HTR-8/SVneo (cell line): ENCODE results near the gene UBE2V1.
A peak's percentile ranks its signal among the peaks of the same experiment; 100 is the strongest.
"Not testable (repeated sequence)": the region's sequence is repeated elsewhere in the genome, so short reads cannot be mapped to it uniquely, and the experiment has no call there.

ENCODE experiments used
- DNase-seq: peaks from one replicate; pipeline ENCODE4 v3.0.0; 2011; ENCODE audit warnings: low spot score, mixed read lengths; ENCODE audit not compliant: insufficient read length
- FAIRE-seq: peaks from 2 replicates; lab custom pipeline; 2011; peaks lifted over from hg19 to GRCh38; lab: Jason Lieb, UNC

UBE2V1 gene

GRCh38 chr20:50138479-50139393 is 25.8 kb upstream of the UBE2V1 start:
- FAIRE-seq (peak; percentile 66), DNase-seq (no peak)

DNA sequence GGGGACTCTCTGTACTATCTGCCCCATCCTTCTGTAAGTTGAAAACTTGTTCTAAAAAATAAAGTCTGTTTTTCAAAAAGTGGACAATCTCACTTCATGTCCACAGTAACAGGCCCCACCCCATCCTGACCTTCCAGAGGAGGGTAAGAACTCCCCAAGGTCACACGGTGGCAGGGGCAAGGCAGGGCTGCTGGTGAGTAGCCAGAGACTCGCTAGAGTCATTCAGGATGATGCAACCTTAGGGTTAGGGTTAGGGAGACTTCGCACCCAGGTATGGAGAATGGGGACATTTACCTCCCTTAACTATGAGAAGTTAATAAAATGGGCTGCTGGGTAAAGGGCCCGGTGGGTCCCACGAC is 25.1 kb upstream of the UBE2V1 start:
- peak; percentile 86 for FAIRE-seq
- DNase-seq: no peak

GRCh38 chr20:50137702-50138101 is 24.8 kb upstream of the UBE2V1 start:
- FAIRE-seq, DNase-seq: not testable (repeated sequence)

- FAIRE-seq (peak; percentile 99), DNase-seq (no peak)
These were observed 24.1 kb upstream of the UBE2V1 start for GRCh38 chr20:50136822-50137599.

DNA sequence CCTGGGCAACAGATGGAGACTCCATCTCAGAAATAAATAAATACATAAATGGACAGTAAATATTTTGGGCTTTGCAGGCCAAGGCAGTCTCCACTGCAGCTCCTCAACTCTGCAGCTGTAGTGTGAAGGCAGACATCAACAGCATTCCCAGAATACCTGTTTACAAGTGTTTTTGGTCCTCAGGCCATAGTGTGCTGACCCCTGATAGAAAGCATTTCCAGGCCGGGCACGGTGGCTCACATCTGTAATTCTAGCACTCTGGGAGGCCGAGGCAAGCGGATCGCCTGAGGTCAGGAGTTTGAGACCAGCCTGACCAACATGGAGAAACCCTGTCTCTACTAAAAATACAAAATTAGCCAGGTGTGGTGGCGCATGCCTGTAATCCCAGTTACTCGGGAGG is 22.2 kb upstream of the UBE2V1 start:
- FAIRE-seq: peak; percentile 48
- DNase-seq: not testable (repeated sequence)

DNA sequence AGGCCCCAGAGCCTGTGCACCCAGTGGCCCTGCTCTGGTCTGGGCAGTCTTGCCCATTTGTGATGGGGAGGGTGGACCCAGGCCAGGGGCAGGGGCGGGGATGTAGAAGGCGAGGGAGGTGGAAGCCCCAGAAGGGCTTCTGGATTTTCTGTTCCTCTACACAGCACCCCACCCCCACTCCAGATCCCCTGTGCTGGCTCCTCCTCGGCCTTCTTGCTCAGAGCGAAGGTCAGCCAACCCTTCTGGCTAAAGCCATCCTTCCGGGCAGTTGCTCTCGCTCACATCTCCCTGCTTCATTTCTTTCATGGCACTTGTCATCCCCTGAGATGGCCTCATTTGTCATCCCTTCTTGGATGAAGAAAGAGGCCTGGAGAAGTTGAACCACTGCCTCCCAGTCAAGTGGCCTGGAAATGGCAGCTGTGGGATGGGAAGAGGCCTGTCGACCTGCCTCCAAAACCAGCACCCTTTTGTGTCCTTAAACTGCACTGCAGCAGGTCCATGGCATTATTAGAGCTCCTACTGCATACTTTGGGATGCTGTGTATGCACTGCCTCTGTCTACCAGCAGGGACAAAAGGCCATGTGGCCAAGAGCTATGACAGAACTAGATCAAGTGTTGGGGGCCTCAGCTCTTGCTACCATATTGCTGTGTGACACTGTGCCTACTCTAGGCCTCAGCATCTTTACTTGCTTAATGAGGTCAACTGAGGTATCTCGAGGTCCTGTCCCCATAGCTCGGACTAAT is 20.7 kb upstream of the UBE2V1 start:
- DNase-seq (no peak), FAIRE-seq (peak; percentile 91)

GRCh38 chr20:50133041-50133440 is 20.1 kb upstream of the UBE2V1 start:
- DNase-seq: no peak
- FAIRE-seq: no peak

- no peak for DNase-seq
- FAIRE-seq: peak; percentile 86
These were observed 18.0 kb upstream of the UBE2V1 start for GRCh38 chr20:50130995-50131394.

- peak; percentile 20 for FAIRE-seq
- no peak for DNase-seq
These were observed 17.4 kb upstream of the UBE2V1 start for GRCh38 chr20:50130356-50130723.

- DNase-seq: no peak
- FAIRE-seq: peak; percentile 80
These were observed 16.9 kb upstream of the UBE2V1 start for GRCh38 chr20:50129662-50130355.

DNA sequence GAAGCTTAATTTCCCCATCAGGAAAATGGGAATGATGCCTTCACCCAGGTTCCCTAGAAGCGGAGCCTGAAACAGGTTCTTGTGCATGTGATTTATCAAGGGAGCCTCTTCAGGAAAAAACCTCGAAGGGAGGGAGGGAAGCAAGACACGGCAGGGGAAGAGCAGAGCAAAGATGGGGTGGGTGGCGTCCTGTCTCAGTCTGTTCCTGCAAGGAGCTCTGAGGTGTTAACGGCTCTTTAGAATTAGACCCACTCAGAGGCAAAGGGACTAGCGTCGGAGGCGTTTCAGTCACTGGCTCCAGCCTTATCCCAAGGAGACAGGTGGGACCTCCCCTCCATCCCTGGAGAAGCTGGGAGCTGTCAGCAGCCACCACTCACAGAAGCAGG is 15.6 kb upstream of the UBE2V1 start:
- DNase-seq (no peak), FAIRE-seq (peak; percentile 20)

- DNase-seq (no peak), FAIRE-seq (peak; percentile 94)
These were observed 14.9 kb upstream of the UBE2V1 start for GRCh38 chr20:50127587-50128519.

DNA sequence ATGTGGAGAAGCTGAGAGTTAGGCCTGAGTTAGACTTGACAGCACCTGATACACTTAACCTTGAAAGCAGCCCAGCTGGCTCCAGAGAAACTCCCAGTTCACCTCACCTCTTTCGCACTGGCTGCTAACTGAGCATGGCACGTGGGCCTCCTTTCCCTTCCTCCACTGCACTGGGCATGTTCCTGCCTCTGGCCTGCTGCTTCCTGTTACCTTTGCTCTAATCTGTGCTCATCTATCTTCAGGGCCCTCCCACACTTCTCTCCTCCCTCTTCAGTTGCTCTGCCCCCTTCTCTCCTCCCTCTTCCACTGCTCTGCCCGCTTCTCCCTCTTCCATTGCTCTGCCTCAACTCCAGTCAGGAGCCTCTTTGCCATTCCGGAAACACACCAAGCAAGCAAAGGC is 13.7 kb upstream of the UBE2V1 start:
- no peak for DNase-seq
- peak; percentile 52 for FAIRE-seq

- DNase-seq: no peak
- FAIRE-seq: no peak
These were observed 12.3 kb upstream of the UBE2V1 start for GRCh38 chr20:50125279-50125678.

DNA sequence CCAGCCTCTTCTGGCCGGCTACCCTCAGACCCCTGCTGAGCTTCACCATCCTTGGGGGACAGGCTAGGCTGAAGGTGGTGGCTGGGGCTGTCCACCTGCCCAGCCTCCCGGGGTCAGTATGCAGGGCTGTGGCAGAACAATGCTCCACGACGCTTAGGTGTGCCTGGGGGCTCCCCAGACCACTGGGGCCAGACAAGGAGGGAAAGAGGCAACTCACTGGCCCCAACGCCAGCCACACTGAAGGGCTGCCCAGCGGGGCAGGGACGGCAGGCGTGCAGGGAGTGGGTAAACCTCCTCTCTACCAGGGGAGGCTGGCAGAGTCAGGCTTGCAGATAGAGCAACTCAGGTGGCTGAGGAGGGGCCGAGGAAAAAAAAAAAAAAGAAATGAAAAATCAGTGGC is 11.5 kb upstream of the UBE2V1 start:
- no peak for FAIRE-seq
- no peak for DNase-seq

GRCh38 chr20:50123418-50123817 is 10.5 kb upstream of the UBE2V1 start:
- FAIRE-seq: no peak
- no peak for DNase-seq

DNA sequence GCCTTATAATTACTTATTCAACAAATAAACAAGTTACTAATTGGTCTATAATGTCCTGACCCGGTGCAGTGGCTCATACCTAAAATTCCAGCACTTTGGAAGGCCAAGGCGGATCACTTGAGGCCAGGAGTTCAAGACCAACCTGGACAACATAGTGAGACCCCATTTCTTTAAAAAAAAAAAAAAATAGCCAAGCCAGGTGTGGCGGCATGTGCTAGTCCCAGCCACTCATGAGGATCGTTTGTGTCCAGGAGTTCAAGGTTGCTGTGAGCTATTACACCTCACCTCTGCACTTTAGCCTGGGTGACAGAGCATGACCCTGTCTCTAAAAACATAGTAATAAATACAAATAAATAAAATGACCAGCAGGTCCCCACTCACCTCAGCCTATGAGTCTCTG is 9.8 kb upstream of the UBE2V1 start:
- FAIRE-seq (no peak), DNase-seq (no peak)

GRCh38 chr20:50121858-50122271 is 8.9 kb upstream of the UBE2V1 start:
- DNase-seq: no peak
- no peak for FAIRE-seq
